ENCODE measurements around the gene SERPINB6.
"Not testable (repeated sequence)": the region's sequence is repeated elsewhere in the genome, so short reads cannot be mapped to it uniquely, and the experiment has no call there.

The SERPINB6 gene

DNA sequence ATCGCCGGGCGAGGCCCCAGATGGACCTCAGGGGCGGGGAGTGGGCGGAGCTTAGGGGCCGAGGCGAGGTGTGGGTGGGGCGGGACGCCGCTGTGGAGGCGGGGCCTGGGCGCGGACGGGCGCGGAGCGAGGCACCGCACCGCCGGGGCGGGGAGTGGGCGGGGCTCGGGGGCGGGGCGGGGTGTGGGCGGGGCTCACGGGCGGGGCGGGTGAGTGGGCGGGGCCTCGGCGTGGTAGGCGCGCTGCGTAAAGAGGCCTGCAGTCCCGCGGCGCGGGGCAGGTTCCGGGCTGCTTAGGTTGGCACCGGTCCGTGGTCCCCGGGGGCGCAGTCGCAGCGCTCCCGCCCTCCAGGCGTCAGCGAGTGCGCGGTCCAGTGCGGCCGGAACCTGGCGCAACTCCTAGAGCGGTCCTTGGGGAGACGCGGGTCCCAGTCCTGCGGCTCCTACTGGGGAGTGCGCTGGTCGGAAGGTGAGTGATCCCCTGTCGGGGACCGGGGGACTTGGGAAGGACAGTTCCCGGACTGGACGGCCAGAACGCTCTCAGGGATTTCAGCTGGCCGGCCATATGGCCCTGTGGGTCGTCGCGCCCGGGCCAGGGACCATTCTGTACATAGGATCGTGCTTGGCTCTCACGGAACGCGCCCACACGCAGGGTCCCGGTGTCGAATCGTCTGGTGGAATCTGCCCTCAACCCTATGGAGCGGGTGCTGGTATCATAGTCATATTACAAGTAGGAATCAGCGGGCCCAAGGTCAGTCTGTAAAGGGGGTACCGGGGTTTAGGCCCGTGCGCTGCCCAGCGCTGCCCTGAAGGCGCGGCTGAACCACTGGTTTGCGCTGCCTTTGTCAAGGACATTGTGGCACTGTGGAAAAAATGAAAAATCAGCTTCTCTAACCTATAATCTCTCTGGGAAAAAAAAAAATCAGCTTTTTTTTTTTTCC is 28.5 kb upstream of the SERPINB6 start, which contains the start of gene NQO2:
NQO2 (plus strand) TSS at position 277 of the 940 bp plus-strand sequence. CDS start 6,659 bp downstream, outside the sequence.
- peak; percentile 99 for DNase-seq (ENCODE audit: low spot score)

DNA sequence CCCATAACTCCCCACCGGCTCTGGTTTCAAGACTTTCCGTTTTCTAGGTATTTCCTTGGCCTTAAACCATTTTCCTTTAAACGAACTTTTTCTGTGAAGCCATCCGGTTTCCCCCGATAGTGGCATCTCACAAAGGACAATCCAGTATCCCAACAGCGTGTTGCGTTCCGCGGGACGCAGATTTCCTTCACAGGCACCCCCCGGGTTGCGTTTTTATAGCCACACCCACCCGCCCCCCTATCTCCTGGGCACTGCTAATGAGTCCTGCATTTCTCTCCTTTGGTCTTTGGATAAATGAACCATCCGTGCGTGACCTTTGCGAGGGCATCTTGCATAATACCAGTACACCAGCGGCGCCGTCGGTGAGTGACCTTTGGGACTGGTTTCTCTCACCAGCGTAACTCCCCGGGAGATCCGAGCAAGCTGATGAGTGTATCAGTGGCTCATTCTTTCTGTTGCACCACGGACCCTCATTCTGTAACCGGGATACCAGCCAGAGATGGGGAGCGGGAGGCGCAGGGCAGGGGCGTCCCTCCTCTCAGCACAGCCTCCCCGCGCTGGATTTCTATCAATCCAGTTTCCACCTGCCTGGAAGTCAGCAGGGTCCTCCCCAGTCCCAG is 27.7 kb upstream of the SERPINB6 start:
- DNase-seq (ENCODE audit: low spot score), result no peak

DNA sequence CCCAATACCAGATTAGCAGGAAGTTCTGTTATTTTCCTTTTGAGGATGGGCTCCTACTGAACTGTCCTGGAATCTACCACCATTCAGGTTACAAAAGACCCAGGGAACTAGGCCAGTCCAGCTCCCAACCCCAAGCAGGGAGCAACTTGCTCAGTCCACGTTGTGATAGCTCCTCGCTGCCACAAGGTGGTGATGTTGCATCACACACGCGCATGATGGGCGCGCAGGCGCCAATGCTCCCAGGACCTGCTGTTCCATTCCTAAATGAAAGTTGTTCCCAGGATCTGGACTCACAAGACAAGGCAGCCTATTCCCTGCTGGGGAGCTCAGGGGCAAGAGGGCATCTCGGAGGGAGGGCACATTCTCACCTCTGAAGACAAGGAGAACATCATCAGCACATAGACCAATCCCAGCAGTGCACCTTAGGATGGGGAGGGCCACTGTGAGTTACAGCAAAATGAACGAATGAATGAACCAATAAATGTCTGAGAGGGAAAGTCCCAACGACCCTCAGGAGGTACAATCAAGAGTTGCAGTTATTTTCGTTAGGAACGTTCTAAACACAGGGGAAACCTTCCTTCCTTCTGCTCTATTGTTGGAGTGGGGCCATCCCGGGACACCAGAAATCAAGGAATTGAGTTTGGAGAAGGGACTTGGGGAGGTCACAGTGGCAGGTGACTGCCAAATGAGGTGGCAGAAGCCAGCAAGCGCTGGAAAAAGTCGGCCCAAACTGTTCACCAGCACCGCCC is 27.1 kb upstream of the SERPINB6 start:
- not testable (repeated sequence) for DNase-seq (ENCODE audit: low spot score)

DNA sequence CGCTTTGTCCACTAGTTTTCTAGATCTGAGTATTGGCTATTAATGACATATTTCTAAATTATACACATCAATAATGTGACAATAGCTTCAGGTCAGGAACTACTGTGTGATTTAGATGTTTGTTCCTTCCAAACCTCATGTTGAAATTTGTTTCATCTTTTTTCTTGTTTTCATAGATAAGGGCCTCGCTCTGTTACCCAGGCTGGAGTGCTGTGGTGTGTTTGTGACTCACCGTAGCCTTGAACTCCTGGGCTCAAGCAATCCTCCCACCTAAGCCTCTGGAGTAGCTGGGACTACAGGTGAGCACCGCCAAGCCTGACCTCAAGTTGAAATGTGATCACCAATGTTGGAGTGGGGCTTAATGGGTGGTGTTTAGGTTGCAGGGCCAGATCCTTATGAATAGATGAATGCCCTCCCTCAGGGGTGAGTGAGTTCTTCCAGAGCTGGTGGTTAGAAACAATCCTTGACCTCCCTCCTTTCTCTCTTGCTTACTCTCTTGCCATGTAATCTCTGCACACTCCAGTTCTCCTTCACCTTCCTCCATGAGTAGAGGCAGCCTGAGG is 22.5 kb upstream of the SERPINB6 start:
- DNase-seq (ENCODE audit: low spot score), result no peak

DNA sequence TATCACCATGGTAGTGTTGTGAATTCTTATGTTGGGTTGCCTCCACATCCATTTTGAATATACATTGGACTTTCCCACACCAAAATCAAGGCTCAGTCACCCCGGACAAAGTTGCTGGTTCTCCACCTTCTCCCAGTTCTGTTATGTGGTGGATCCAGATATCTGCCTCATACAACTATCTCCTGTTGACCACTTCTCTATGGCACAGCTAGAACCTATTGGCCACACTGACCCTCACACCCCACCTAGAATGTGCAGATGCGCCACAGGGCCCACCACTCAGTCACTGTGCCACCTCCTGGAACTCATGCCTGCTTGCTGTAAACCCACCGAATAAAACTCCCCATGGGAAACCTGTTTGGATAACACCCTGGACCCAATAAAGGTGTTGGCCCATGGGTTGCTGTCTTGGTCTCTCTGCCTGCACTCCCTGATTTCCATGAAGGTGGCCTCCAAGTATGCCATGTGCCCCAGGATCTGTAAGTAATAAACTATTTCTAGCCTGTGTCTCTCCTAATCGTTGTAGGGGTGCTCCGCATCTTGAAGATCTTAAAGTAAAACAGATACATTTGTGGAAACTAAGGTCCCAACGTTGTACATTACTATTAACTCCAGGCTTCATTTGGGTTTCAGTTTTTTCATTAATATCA is 21.1 kb upstream of the SERPINB6 start:
- no peak for DNase-seq (ENCODE audit: low spot score)

DNA sequence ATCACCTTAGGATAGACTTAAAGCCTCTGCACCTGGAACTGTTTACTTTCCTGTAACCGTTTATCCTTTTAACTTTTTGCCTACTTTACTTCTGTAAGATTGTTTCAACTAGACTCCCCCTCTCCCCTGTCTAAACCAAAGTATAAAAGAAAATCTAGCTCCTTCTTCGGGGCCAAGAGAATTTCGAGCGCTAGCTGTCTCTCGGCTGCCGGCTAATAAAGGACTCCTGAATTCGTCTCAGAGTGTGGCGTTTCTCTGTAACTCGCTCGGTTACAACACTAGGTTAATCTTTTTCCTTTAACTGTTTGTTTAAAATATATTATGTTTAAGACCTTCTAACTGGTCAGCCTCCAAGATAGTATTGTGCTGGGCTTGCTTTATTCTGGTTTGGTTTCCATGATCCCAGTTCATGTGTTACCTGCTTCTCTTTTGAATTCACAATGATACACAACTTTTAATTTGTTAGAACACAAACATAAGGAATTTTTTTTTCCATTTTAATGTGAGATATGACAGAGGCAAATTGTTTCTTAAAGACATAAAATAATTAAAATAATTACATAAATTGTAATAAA is 19.7 kb upstream of the SERPINB6 start:
- no peak for DNase-seq (ENCODE audit: low spot score)

DNA sequence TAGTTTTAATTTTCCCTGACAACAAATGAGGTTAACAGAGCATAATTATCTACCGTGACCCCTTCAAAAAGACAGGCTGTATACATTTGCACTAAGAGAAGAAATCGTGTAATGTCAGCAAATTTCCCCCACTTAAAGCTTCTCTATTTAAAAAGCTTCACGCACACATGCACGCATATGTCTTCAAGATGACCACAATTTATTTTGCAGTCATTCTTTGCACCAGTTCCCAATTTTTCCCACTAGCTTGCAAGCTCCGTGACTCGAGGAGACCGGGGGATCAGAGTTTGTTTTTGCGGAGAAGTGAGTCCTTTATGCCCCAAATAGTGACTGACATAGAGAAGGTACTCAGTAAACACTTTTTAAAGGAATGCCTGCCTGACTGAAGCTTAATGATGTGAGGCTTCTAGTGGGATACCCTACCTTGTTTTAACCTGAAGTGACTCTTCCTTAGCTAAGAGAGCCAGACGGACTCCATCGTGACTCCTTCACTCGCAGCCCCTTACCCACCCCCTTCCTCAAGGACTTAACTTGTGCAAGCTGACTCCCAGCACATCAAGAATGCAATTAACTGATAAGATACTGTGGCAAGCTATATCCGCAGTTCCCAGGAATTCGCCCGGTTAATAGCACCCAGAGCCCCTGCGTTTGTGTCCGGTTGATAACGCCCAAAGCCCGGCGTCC is 19.0 kb upstream of the SERPINB6 start:
- no peak for DNase-seq (ENCODE audit: low spot score)

DNA sequence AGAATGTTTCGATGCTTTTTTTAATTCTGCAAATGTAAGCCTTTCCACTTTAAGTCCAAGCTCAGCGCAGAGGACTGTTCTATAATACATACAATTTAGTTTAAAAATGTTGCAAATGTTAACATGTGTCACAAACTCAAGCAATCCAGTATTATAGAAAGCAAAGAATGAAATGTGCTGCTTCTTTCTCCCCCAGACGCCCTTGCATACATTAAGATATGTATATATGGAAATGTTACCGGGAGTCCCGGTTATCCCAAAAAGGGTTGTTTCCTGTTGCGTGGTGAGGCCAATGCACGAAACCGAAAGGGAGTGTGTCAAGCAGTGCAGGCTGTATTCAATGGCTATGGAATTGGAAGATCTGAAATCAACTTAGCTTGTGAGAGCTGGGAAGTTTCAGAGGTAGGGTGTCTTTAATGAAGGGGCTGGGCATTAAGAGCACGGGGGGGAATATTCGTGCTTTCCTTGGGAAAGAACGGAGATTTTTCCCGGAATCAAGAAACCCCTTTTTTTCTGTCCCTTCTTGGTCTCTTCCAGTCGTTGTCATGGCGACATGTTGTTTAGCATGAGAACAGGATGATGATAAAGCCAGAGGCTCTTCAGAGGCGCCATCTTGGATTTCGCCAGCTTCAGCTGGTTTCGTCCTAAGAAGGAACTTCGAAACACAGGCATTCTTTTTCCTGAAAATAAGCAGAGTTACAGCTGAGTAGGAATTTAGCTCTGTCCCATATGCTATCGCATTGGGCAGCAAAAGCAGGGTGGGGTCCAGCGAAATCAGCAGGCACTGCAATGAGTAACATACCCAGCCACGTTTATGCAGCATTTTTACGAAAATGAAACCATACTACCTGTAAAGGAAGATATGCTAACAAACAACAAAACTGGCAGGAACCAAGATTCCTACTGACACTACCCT is 18.2 kb upstream of the SERPINB6 start:
- DNase-seq (ENCODE audit: low spot score), result peak; percentile 77

DNA sequence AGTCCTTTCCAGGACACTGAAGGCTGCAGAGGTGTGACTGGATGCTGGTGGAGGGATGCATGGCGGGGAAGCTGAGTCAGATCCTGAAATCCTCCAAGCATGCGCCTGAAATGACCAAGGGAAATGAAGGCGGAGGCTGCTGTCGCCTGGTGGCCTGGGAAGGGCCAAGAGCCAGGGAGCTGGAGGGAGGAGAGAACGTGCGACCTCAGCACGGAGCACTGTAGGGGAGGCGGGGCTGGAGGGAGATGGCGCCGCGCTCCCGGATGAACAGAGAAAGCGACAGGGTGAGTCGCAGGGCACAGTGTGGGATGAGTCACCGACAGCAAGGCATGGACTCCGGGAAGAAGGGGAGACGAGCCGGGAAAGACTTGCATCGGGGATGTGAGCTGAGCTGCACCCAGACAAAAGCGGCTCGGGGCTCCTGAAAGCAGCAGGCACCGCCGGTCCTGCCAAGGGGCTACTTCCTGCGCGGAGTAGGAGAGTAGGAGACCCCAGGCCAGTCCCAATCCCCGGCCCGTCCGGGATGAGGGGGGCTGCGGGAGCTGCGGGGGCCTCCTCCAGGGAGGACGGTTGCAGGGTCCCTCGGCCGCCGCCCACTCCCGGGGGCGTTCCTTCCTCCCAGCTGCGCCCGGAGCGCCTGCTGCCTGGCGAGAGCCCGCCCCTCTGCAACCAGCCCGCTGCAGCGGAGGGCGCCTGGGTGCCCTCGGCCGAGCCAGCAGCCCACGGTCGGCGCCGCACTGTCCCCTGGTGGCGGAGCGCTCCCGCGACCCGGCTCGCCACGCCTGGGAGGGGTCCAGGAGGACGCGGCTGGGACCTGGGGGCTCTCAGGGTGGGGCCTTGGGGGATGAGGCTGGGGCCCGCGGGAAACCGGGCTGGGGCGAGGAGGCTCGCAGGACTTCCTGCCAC is 17.3 kb upstream of the SERPINB6 start:
- DNase-seq (ENCODE audit: low spot score), result peak; percentile 86

DNA sequence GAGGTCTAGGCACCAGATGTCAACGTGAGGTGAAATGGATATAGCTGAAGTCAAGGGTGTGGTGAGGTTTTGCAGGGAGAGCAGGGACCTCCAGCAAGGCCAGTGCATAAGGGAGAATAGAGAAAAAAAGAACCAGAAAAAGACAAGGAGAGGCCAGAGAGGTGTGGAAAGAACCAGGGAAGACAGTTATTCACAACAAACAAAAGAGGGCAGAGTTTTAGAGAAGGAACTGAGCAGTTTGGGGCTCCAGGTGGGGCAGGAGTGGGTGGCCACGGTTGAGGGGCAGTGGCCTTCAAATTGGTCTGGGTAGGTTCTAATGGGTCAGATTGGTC is 16.7 kb upstream of the SERPINB6 start:
- no peak for DNase-seq (ENCODE audit: low spot score)

DNA sequence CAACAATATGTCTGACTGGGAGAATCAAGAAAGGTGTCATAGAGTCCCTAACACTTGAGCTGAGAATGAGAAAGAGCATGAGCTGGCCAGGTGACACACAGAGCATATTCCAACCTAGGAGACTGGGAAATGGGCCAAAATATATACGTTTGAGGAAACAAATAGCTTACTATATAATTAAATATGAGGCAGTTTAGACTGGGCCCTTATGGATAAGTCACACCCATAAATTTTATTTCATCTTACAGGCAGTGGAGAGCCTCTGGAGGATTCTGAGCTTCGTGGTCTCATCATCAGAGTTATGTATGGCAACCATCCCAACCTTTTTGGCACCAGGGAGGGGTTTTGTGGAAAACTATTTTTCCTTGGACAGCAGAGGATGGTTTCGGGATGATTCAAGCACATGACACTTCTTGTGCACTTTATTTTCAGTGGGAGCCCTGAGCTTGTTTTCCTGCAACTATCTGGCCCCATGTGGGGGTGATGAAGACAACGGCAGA is 15.4 kb upstream of the SERPINB6 start:
- no peak for DNase-seq (ENCODE audit: low spot score)

DNA sequence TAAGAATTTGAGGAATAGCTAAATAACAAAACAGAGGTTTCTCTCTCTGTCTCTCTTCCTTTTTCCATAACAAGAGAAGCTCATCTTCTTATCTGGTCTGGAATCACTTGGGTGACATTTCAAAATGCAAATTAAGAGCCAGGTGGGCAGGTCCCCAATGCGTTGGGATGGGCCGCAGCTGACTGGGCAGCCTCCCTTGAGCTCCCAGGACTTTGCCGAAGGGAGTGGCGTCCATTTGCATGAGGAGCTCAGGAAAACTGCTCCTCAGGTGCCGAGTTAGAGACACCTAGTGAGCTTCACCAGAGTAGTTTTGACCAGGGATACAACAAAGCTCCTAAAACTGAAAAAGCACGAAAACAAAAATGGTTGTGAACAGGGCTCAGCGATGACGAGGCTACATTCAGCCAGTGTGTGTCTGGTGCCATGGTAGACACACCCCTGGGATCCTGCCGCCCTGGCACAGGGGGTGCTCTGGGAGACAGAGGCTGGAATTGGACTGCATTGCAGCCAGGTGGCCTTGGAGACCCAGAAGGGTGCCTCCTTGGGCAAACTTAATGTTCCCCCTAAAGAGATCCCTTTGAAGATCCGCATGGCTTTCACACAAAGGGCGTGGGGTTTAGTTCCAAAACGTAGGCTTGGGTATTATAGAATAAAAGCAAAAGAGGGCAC is 13.5 kb upstream of the SERPINB6 start:
- DNase-seq (ENCODE audit: low spot score), result no peak

DNA sequence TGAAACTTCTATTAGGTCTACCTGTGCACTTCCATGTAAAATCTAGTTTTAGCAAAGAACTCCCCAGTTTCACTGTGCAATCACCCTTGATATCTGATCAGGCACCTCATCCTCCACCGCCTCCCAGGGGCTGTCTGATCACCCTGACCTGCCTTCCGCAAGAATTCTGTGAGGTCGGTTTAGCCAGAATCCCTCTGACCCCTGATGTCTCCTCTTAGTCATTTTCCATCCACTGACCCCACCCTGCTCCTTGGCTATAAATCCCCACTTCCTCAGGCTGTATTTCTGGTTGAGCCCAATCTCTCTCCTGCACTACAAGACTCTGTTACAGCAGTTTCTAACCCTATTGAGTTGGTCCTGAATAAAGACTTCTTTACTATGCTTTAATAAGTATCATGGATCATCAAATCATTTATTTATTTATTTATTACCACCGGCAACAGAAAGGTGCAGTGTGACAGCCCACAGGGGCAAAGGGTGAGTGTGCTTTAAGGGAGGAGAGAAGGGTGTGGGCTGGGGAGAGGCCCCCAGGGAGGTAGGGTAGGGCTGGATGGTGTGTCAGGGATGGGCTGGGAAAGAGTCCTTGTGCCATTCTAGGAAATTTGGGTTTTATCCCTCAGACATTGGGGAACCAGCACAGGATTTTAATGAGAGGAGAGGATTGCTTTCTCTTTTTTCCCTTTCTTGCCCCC is 11.2 kb upstream of the SERPINB6 start:
- no peak for DNase-seq (ENCODE audit: low spot score)

DNA sequence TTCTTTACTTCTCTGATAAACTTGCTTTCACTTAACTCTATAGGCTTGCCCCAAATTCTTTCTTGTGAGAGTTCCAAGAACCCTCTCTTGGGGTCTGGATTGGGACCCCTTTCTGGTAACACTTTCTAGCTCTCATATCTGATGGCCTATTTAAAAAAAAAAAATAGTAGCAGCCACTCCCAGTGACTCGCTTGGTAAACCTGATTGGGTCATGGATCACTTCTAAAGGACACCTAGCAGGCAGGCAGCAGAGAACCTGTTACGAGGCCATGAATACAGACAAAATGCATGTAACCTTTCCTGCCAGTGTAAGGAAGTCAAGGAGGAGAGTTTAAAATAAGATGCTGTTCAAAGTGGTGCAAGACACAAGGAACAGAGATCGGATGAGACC is 9.1 kb upstream of the SERPINB6 start:
- no peak for DNase-seq (ENCODE audit: low spot score)

DNA sequence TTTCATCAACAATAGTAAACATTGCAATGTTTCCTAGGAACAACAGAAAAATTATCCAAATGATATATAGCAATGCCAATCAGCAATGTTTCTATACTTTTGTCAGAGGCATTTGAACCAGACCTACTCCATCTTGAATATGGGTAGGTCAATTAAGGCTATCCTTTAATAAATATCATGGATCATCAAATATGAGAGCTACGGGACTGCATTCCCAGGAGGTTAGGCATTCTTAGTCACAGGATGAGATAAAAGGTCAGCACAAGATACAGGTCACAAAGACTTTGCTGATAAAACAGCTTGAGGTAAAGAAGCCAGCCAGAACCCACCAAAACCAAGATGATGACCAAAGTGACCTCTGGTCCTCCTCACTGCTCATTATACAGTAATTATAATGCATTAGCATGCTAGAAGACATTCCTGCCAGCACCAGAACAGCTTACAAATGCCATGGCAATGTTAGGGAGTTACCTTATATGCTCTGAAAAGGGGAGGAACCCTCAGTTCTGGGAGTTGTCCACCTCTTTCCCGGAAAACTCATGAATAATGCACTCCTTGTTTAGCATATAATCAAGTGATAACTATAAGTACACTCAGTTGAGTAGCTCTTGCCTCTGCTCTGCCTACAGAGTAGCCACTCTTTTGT is 8.6 kb upstream of the SERPINB6 start:
- DNase-seq (ENCODE audit: low spot score), result no peak

DNA sequence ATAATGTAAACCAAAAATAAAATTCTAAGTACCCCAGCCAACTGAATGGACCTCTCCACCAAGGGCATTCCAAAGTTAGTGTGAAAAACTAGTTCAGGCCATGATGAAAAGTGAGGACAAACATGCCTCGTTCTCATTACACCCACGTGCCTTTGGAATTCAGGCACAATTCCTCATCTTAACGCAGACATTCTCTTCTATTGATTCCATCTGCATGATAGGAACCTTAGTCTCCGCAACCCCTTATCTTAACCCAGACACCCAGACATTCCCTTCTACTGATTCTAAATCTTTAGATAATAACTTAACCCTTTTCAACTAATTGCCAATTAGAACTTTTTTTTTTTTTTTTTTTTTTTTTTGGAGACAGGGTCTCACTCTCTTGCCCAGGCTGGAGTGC is 7.6 kb upstream of the SERPINB6 start:
- no peak for DNase-seq (ENCODE audit: low spot score)
